Memory B cell (primary cell): ENCODE data around the gene SHPK.
A peak's percentile ranks its signal among the peaks of the same experiment; 100 is the strongest.

Source experiments
- ATAC-seq: fragments of 150-1000 bp; cut with Tn5 transposase; 2 replicates; pipeline ENCODE4 v1.10.0; 2021; ENCODE audit warnings: low read depth, mild to moderate bottlenecking, moderate library complexity
- DNase-seq, 2 donors: peaks; one replicate each; pipeline ENCODE4 v3.0.0; 2022; ENCODE audit warnings: low spot score in 2 of 2
- H3K27ac Mint-ChIP-seq: one replicate; pipeline ENCODE4 v1.8.0; 2022; ENCODE audit warnings: mild to moderate bottlenecking, moderate library complexity, mixed read lengths
- H3K27me3 Mint-ChIP-seq: one replicate; pipeline ENCODE4 v1.8.0; 2022; ENCODE audit warnings: mixed read lengths
- H3K36me3 Mint-ChIP-seq: one replicate; pipeline ENCODE4 v1.8.0; 2022; ENCODE audit warnings: mild to moderate bottlenecking, mixed read lengths
- H3K4me1 Mint-ChIP-seq: one replicate; pipeline ENCODE4 v1.8.0; 2022; ENCODE audit warnings: mixed read lengths
- H3K4me3 Mint-ChIP-seq: one replicate; pipeline ENCODE4 v1.8.0; 2022; ENCODE audit warnings: mild to moderate bottlenecking, moderate library complexity, mixed read lengths
- H3K9me3 Mint-ChIP-seq: one replicate; pipeline ENCODE4 v1.8.0; 2022; ENCODE audit warnings: mixed read lengths

The SHPK gene

GRCh38 chr17:3668279-3669084, 32.4 kb upstream of the SHPK start, which contains the start of the genes EMC6 and TAX1BP3:
EMC6 (plus strand) TSS chr17:3668812; CDS start chr17:3669147, 335 bp downstream.
TAX1BP3 (minus strand) TSS chr17:3668578; CDS start chr17:3668526, 52 bp downstream.
- ATAC-seq, result peak; percentile 90

GRCh38 chr17:3667366-3668278, 31.6 kb upstream of the SHPK start:
- no peak for DNase-seq
- Mint-ChIP-seq H3K36me3 (peaks cover 5% of the 10 kb centered on the region), H3K27ac (peak overlapping the region; percentile 55), H3K4me1 (peaks cover 21% of the 10 kb centered on the region), H3K9me3 (no peaks in the 10 kb centered on the region), H3K4me3 (peak overlapping the region; percentile 98), H3K27me3 (no peaks in the 10 kb centered on the region)
- peak; percentile 3 for ATAC-seq

More at GRCh38 chr17:3668279-3669084, 32.4 kb upstream of the SHPK start, which contains the start of the genes EMC6 and TAX1BP3:
- peak; percentile 99 to 100 for DNase-seq
- Mint-ChIP-seq H3K27me3 (no peaks in the 10 kb centered on the region), H3K27ac (peak within 1 kb of the TSS; percentile 97), H3K4me3 (peak within 1 kb of the TSS; percentile 98), H3K36me3 (peaks cover 5% of the 10 kb centered on the region), H3K4me1 (peaks cover 21% of the 10 kb centered on the region), H3K9me3 (no peaks in the 10 kb centered on the region)

GRCh38 chr17:3666516-3666915, 30.5 kb upstream of the SHPK start:
- H3K27ac Mint-ChIP-seq, result no peak overlapping the region
- H3K4me3 Mint-ChIP-seq, result peak overlapping the region; percentile 89
- no peaks in the 10 kb centered on the region for H3K9me3 Mint-ChIP-seq
- no peaks in the 10 kb centered on the region for H3K27me3 Mint-ChIP-seq
- H3K36me3 Mint-ChIP-seq, result peaks cover 2% of the 10 kb centered on the region
- ATAC-seq (no peak), DNase-seq (no peak)
- peaks cover 15% of the 10 kb centered on the region for H3K4me1 Mint-ChIP-seq

DNA sequence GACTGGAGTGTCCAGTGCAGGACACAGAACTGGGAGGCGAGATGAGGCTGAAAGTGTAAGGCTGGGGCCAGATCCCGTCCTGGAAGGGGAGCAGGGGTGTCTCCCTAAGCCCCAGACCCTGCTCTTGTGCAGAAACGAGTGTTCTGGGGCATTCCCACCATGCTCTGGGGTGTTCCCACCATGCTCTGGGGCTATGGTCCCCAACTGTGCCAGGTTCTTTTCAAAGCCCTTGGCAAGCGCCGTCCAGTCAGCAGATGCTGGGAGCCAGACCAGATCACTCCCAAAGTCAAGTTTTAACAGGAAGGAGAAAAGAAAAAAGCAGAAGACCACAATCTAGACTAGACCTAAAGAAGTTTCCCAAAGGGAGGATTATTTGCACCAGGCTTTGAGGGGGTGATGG, 29.8 kb upstream of the SHPK start:
- Mint-ChIP-seq H3K36me3 (peaks cover 2% of the 10 kb centered on the region), H3K4me1 (peaks cover 14% of the 10 kb centered on the region), H3K4me3 (peak overlapping the region; percentile 35), H3K9me3 (no peaks in the 10 kb centered on the region), H3K27ac (no peak overlapping the region), H3K27me3 (no peaks in the 10 kb centered on the region)
- ATAC-seq, result no peak
- no peak for DNase-seq

- H3K4me1 Mint-ChIP-seq, result peaks cover 12% of the 10 kb centered on the region
- DNase-seq (no peak), ATAC-seq (no peak)
- H3K36me3 Mint-ChIP-seq, result peaks cover 2% of the 10 kb centered on the region
- no peaks in the 10 kb centered on the region for H3K9me3 Mint-ChIP-seq
- H3K27me3 Mint-ChIP-seq, result no peaks in the 10 kb centered on the region
- H3K4me3 Mint-ChIP-seq, result no peak overlapping the region
- no peak overlapping the region for H3K27ac Mint-ChIP-seq
Measured at GRCh38 chr17:3663102-3664011, 27.3 kb upstream of the SHPK start.

DNA sequence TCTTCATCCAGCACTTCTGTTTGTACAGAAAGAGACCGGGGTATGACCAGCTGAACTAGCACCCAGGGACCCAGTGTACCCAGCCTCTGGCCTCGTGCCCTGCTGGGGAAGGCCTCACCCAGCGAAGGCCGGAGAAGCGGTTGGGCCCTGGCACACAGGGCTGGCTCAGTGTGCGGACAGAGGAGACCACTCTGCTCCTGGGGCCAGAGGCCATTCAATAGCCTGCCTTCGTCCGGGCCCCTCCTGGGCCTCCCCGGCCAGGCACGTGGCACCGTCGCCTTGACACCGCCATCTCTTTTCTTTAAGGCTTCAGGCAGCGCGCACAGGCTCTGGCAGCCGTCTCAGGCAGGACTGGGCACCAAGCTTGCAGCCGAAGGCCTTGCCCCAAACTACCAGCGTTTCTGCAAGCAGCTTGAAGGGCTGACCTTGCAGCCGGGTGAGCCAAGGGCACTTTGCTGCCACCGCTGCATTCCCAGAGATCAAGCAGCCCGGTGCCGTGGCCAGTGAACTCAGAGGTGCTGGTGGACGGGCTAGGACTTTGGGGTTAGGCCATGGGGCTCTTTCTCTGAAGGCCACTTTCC, 24.4 kb upstream of the SHPK start:
- no peaks in the 10 kb centered on the region for H3K9me3 Mint-ChIP-seq
- H3K36me3 Mint-ChIP-seq, result peaks cover 10% of the 10 kb centered on the region
- H3K4me3 Mint-ChIP-seq, result no peak overlapping the region
- ATAC-seq, result no peak
- H3K27ac Mint-ChIP-seq, result no peak overlapping the region
- no peak for DNase-seq
- no peaks in the 10 kb centered on the region for H3K27me3 Mint-ChIP-seq
- peaks cover 9% of the 10 kb centered on the region for H3K4me1 Mint-ChIP-seq

- H3K4me3 Mint-ChIP-seq, result no peak overlapping the region
- H3K27ac Mint-ChIP-seq, result no peak overlapping the region
- H3K27me3 Mint-ChIP-seq, result no peaks in the 10 kb centered on the region
- peaks cover 8% of the 10 kb centered on the region for H3K36me3 Mint-ChIP-seq
- ATAC-seq (no peak), DNase-seq (no peak)
- H3K9me3 Mint-ChIP-seq, result no peaks in the 10 kb centered on the region
- H3K4me1 Mint-ChIP-seq, result peaks cover 9% of the 10 kb centered on the region
Measured at GRCh38 chr17:3659541-3660111, 23.6 kb upstream of the SHPK start.

DNA sequence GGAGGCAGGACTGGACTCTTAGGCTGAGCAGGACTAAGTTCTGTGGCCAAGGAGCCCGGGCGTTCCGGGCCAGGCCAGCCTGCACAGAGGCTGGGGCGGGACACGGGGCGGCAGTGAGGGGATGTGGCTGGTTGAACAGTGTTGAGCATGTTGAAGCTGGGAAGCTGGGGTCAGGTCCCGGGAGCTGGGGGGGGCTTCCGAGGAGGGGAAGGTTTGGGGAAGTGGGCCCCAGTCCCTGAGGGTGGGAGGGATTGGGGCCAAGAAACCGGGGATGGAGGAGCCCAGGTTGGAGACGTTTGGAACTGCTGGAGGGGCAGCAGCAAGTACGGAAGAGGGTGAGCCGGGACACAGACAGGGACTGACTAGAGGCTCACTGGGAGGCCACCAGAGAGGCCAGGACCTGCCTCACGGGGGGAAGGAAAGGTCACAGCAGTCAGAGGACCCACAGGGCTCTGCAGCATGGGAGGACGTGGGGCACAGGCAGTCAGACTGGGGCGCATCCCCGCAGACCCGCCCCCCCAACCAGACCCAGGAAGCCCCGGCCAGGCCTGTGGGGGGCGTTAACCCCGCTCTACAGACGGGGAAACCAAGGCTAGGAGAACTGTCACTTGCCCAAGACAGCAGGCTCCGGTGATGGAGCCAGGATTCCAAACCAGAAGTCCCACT, 22.9 kb upstream of the SHPK start:
- no peaks in the 10 kb centered on the region for H3K9me3 Mint-ChIP-seq
- DNase-seq (no peak), ATAC-seq (no peak)
- H3K4me3 Mint-ChIP-seq, result no peak overlapping the region
- peak overlapping the region; percentile 31 for H3K27ac Mint-ChIP-seq
- H3K27me3 Mint-ChIP-seq, result no peaks in the 10 kb centered on the region
- peaks cover 9% of the 10 kb centered on the region for H3K4me1 Mint-ChIP-seq
- peaks cover 8% of the 10 kb centered on the region for H3K36me3 Mint-ChIP-seq

DNA sequence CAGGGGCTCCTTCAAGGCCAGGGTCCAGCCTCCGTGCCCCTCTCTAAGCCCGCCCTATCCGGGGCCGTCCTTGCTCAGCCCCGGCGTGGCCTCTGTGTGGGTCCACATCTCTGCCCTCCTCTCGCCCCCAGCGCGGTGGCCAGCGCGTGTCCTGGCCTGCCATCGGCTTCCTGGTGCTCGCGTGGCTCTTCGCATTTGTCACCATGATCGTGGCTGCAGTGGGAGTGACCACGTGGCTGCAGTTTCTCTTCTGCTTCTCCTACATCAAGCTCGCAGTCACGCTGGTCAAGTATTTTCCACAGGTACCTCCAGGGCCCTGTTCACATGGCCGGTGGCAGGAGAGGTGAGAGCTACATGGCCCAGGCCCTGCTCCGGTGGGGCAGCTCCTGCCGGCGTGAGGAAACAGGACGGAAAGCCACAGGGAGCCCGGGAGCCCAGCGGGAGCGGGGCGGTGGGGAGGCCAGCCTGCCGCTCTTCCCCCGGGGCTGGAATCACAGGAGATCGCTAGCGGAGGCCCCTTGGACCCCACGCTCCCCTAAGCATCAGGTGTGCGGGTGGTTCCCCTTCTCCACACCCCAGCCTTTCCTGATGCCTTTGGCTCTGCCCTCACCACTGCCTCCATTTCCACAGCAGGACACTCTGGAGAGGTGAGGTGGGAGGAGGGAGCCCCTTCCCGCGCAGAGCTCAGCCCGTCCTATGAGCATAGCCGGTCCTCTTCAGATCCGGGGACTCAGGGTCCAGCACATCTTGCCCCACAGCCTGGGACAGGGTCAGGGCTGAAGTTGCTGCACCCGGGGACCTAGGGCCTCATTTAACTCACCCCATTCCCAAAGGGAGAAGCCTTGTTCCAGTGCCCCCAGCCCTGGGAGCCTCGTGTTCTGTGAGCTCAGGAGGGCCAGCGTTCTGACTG, 22.1 kb upstream of the SHPK start:
- DNase-seq, result no peak
- H3K9me3 Mint-ChIP-seq, result no peaks in the 10 kb centered on the region
- H3K36me3 Mint-ChIP-seq, result peaks cover 8% of the 10 kb centered on the region
- H3K27me3 Mint-ChIP-seq, result no peaks in the 10 kb centered on the region
- peak; percentile 52 for ATAC-seq
- H3K27ac Mint-ChIP-seq, result peak overlapping the region; percentile 31
- H3K4me3 Mint-ChIP-seq, result no peak overlapping the region
- peaks cover 9% of the 10 kb centered on the region for H3K4me1 Mint-ChIP-seq

- no peak for ATAC-seq
- peaks cover 9% of the 10 kb centered on the region for H3K4me1 Mint-ChIP-seq
- DNase-seq, result no peak
- H3K27me3 Mint-ChIP-seq, result no peaks in the 10 kb centered on the region
- peaks cover 8% of the 10 kb centered on the region for H3K36me3 Mint-ChIP-seq
- H3K9me3 Mint-ChIP-seq, result no peaks in the 10 kb centered on the region
- H3K4me3 Mint-ChIP-seq, result no peak overlapping the region
- no peak overlapping the region for H3K27ac Mint-ChIP-seq
Measured at GRCh38 chr17:3657588-3657869, 21.5 kb upstream of the SHPK start.

- H3K9me3 Mint-ChIP-seq, result no peaks in the 10 kb centered on the region
- H3K4me1 Mint-ChIP-seq, result peaks cover 9% of the 10 kb centered on the region
- peak overlapping the region; percentile 35 for H3K27ac Mint-ChIP-seq
- peaks cover 8% of the 10 kb centered on the region for H3K36me3 Mint-ChIP-seq
- no peaks in the 10 kb centered on the region for H3K27me3 Mint-ChIP-seq
- no peak overlapping the region for H3K4me3 Mint-ChIP-seq
- DNase-seq, result no peak
- ATAC-seq, result no peak
Measured at GRCh38 chr17:3656755-3657587, 20.9 kb upstream of the SHPK start.
